Thoracic aorta (tissue), 2 donors: ENCODE results near the gene CDHR5. TPM values are rescaled to one million over a fixed set of nuclear protein-coding genes. Genes with fewer than 3 reads are reported as not detected.

Source experiments
- ATAC-seq: fragments of 150-250 bp; one replicate; pipeline ENCODE4 v1.8.0; 2017; ENCODE audit warnings: low read depth; ENCODE audit not compliant: insufficient number of reproducible peaks, low FRiP score
- DNase-seq: peaks from one replicate; pipeline ENCODE4 v3.0.0-alpha.2; 2020; ENCODE audit warnings: low spot score
- H3K27ac ChIP-seq, 2 donors: fragments of 200-600 bp; sonication (generic); 1 replicate in 1 of 2; 2 replicates in 1 of 2; pipeline ENCODE4 v1.5.1; 2016; ENCODE audit warnings: mild to moderate bottlenecking in 2 of 2, moderate library complexity in 2 of 2
- H3K27me3 ChIP-seq: fragments of 200-600 bp; sonication (generic); replicated peaks from 2 replicates; pipeline ENCODE4 v1.6.0; 2016; ENCODE audit warnings: mild to moderate bottlenecking; ENCODE audit not compliant: insufficient read depth
- H3K36me3 ChIP-seq: fragments of 200-600 bp; sonication (generic); one replicate; pipeline ENCODE4 v1.5.1; 2016
- H3K4me1 ChIP-seq, 2 donors: fragments of 200-600 bp; sonication (generic); 1 replicate in 1 of 2; 2 replicates in 1 of 2; pipeline versions ENCODE4 v1.5.1 to v1.6.0; 2016; ENCODE audit warnings: low read depth in 2 of 2, mild to moderate bottlenecking in 1 of 2; ENCODE audit not compliant: control insufficient read depth in 1 of 2
- H3K4me3 ChIP-seq: fragments of 200-600 bp; sonication (generic); 2 replicates; pipeline ENCODE4 v1.5.1; 2016; ENCODE audit warnings: mild to moderate bottlenecking
- H3K9me3 ChIP-seq: fragments of 200-600 bp; sonication (generic); 2 replicates; pipeline ENCODE4 v1.5.1; 2016
- CTCF ChIP-seq: fragments of 200-600 bp; sonication (generic); IDR thresholded peaks from one replicate; pipeline ENCODE4 v1.5.1; 2019; ENCODE audit warnings: antibody characterized with exemption
- total RNA-seq, 2 donors: library from RNA; depleted of rRNA; stranded (reverse); fragments of >200 nt; gene quantifications; one replicate each; pipeline versions ENCODE4 v1.1.0 to v1.2.3, GENCODE V29; 2016

Gene CDHR5
- total RNA-seq, 2 donors from 2014 or later, result not detected

- Histone ChIP-seq H3K27me3 (no peaks in the 10 kb centered on the region), H3K9me3 (no peaks in the 10 kb centered on the region), H3K4me1 (peaks cover 14 to 22% of the 10 kb centered on the region in 2 donors), H3K27ac (peak overlapping the region; percentile 96 to 97), H3K4me3 (peak overlapping the region; percentile 98), H3K36me3 (peaks cover 16% of the 10 kb centered on the region)
- ATAC-seq, result no peak
- no peak for TF ChIP-seq CTCF
- no peak for DNase-seq
Measured at GRCh38 chr11:616320-617198, 8.2 kb downstream of the CDHR5 start.

DNA sequence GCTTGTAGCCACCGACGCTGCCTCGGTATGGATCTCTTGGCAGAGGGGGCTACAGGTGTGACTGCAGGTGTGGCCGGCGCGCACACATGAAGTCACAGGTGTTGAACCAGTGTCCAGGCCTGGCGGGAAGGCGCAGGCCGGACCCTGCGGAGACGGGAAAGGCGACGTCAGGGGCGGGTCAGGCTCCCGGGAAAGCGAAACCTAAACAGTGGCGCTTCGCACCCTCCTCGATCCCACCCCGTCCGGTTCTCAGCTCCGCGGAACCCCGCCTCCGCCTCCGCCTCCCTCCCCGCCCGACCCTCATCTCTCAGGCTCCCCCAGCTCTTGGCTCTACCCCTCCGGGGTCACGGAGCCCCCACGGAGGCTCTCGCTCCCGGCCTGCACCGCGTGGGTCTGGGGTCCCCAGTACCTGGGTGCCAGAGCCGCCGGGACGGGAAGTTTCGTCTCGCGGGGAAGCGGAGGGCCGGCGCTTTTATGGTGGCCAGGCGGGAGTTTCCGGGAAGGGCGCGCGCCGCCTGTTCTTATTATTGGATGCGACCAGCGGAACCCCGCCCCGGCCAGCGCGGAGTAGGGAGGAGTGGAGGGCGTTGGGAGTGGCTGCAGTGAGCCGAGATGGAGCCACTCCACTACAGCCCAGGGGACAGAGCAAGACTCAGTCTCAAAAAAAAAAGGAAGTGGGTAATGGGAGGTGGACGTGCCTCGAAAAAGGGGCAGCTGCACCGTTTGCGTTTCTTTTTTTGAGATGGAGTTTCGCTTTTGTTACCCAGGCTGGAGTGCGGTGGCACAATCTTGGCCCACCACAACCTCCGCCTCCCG lies 9.0 kb downstream of the CDHR5 start, which contains the start of gene IRF7:
Gene IRF7 (minus strand): TSS at position 447 of the 816 bp plus-strand sequence. CDS start 586 bp downstream, outside the sequence.
- no peaks in the 10 kb centered on the region for H3K27me3 ChIP-seq
- peak; percentile 66 for ATAC-seq
- peak within 1 kb of the TSS; percentile 96 to 97 for H3K27ac ChIP-seq
- H3K9me3 ChIP-seq, result no peaks in the 10 kb centered on the region
- DNase-seq, result peak; percentile 95
- peaks cover 14 to 22% of the 10 kb centered on the region in 2 donors for H3K4me1 ChIP-seq
- H3K36me3 ChIP-seq, result peaks cover 25% of the 10 kb centered on the region
- peak within 1 kb of the TSS; percentile 98 for H3K4me3 ChIP-seq
- TF ChIP-seq CTCF, result no peak

GRCh38 chr11:614623-615503 lies 9.9 kb downstream of the CDHR5 start:
- ATAC-seq (no peak), DNase-seq (no peak)
- no peaks in the 10 kb centered on the region for H3K27me3 ChIP-seq
- TF ChIP-seq CTCF, result no peak
- no peaks in the 10 kb centered on the region for H3K9me3 ChIP-seq
- peak overlapping the region; percentile 96 to 97 for H3K27ac ChIP-seq
- H3K36me3 ChIP-seq, result peaks cover 33% of the 10 kb centered on the region
- peaks cover 14 to 22% of the 10 kb centered on the region in 2 donors for H3K4me1 ChIP-seq
- peak overlapping the region; percentile 98 for H3K4me3 ChIP-seq

GRCh38 chr11:614021-614622 lies 10.6 kb downstream of the CDHR5 start:
- peak overlapping the region; percentile 98 for H3K4me3 ChIP-seq
- DNase-seq, result no peak
- peaks cover 14 to 22% of the 10 kb centered on the region in 2 donors for H3K4me1 ChIP-seq
- no peak for TF ChIP-seq CTCF
- H3K9me3 ChIP-seq, result no peaks in the 10 kb centered on the region
- peak overlapping the region; percentile 96 to 97 for H3K27ac ChIP-seq
- no peaks in the 10 kb centered on the region for H3K27me3 ChIP-seq
- peaks cover 41% of the 10 kb centered on the region for H3K36me3 ChIP-seq
- no peak for ATAC-seq
